ENCODE data around the gene ZW10. TPM values are rescaled to one million over a fixed set of nuclear protein-coding genes. Genes with fewer than 3 reads are reported as not detected.
"Not testable (repeated sequence)": the region's sequence is repeated elsewhere in the genome, so short reads cannot be mapped to it uniquely, and the experiment has no call there.

ZW10 gene
- total RNA-seq, 1 experiment from 2014 or later, result 28.8 TPM

GRCh38 chr11:113763040-113763439 lies 10.5 kb downstream of the ZW10 start:
- DNase-seq (ENCODE audit: low spot score), result not testable (repeated sequence)

- DNase-seq (ENCODE audit: low spot score), result no peak
These were observed 13.3 kb downstream of the ZW10 start for GRCh38 chr11:113760241-113760640.

GRCh38 chr11:113752932-113753331 lies 20.6 kb downstream of the ZW10 start:
- no peak for DNase-seq (ENCODE audit: low spot score)

GRCh38 chr11:113736323-113736722 lies 37.2 kb downstream of the ZW10 start:
- DNase-seq (ENCODE audit: low spot score), result no peak

- no peak for DNase-seq (ENCODE audit: low spot score)
These were observed 41.4 kb downstream of the ZW10 start for GRCh38 chr11:113732092-113732491.

GRCh38 chr11:113730887-113731726 lies 42.4 kb downstream of the ZW10 start:
- DNase-seq (ENCODE audit: low spot score), result peak; percentile 26

- peak; percentile 10 for DNase-seq (ENCODE audit: low spot score)
These were observed 44.0 kb downstream of the ZW10 start for GRCh38 chr11:113729456-113729855.

GRCh38 chr11:113728814-113729213 lies 44.7 kb downstream of the ZW10 start:
- no peak for DNase-seq (ENCODE audit: low spot score)

- no peak for DNase-seq (ENCODE audit: low spot score)
These were observed 47.6 kb downstream of the ZW10 start for GRCh38 chr11:113725913-113726312.

GRCh38 chr11:113725407-113725806 lies 48.1 kb downstream of the ZW10 start:
- DNase-seq (ENCODE audit: low spot score), result no peak

- no peak for DNase-seq (ENCODE audit: low spot score)
These were observed 48.7 kb downstream of the ZW10 start for GRCh38 chr11:113724778-113725177.

GRCh38 chr11:113723787-113724186 lies 49.7 kb downstream of the ZW10 start:
- DNase-seq (ENCODE audit: low spot score), result no peak

- no peak for DNase-seq (ENCODE audit: low spot score)
These were observed 50.6 kb downstream of the ZW10 start for GRCh38 chr11:113722934-113723333.

GRCh38 chr11:113722221-113722620 lies 51.3 kb downstream of the ZW10 start:
- DNase-seq (ENCODE audit: low spot score), result no peak

GRCh38 chr11:113721462-113722066 lies 51.9 kb downstream of the ZW10 start:
- DNase-seq (ENCODE audit: low spot score), result no peak

- DNase-seq (ENCODE audit: low spot score), result not testable (repeated sequence)
These were observed 53.0 kb downstream of the ZW10 start for GRCh38 chr11:113720478-113720877.

GRCh38 chr11:113715882-113716625 lies 57.4 kb downstream of the ZW10 start:
- DNase-seq (ENCODE audit: low spot score), result no peak

- no peak for DNase-seq (ENCODE audit: low spot score)
These were observed 58.2 kb downstream of the ZW10 start for GRCh38 chr11:113715273-113715672.

GRCh38 chr11:113710989-113711388 lies 62.5 kb downstream of the ZW10 start:
- DNase-seq (ENCODE audit: low spot score), result no peak

- DNase-seq (ENCODE audit: low spot score), result no peak
These were observed 67.4 kb downstream of the ZW10 start, which contains the start of gene TMPRSS5 for GRCh38 chr11:113705871-113706655. TMPRSS5 (minus strand) TSS chr11:113706308; CDS start chr11:113706224, 84 bp downstream.

- not testable (repeated sequence) for DNase-seq (ENCODE audit: low spot score)
These were observed 69.9 kb downstream of the ZW10 start for GRCh38 chr11:113703551-113703950.

- DNase-seq (ENCODE audit: low spot score), result no peak
These were observed 72.0 kb downstream of the ZW10 start for GRCh38 chr11:113701491-113701890.
